GM12891 (cell line): ENCODE measurements around the gene HSD11B1L.

ENCODE experiments used
- POLR2A ChIP-seq: IDR thresholded peaks from 2 replicates; pipeline ENCODE4 v1.6.1; 2011; ENCODE audit warnings: low read depth, low read length, control low read depth
- POLR2AphosphoS5 ChIP-seq: IDR thresholded peaks from 2 replicates; pipeline ENCODE4 v1.6.1; 2011; ENCODE audit warnings: low read depth, low read length, control low read depth

- no peak for TF ChIP-seq POLR2A
- no peak for TF ChIP-seq POLR2AphosphoS5
Measured at GRCh38 chr19:5644037-5644436, 36.8 kb upstream of the HSD11B1L start.
